HG02973 (cell line): ENCODE results near the gene FARS2.

Experiments
- ATAC-seq: cut with Tn5 transposase; IDR thresholded peaks from one replicate; pipeline ENCODE4 v1.9.1; 2021; ENCODE audit warnings: moderate library complexity; ENCODE audit not compliant: unreplicated experiment

The FARS2 gene

GRCh38 chr6:5461365-5461764 is 200.1 kb downstream of the FARS2 start:
- ATAC-seq = no peak

- ATAC-seq = no peak
These were observed 201.5 kb downstream of the FARS2 start for GRCh38 chr6:5462856-5463255.

- no peak for ATAC-seq
These were observed 202.4 kb downstream of the FARS2 start for GRCh38 chr6:5463690-5464089.

- ATAC-seq = no peak
These were observed 203.0 kb downstream of the FARS2 start for GRCh38 chr6:5464099-5464885.

GRCh38 chr6:5466281-5467136 is 205.2 kb downstream of the FARS2 start:
- ATAC-seq = no peak

GRCh38 chr6:5468586-5468985 is 207.3 kb downstream of the FARS2 start:
- ATAC-seq = no peak

- ATAC-seq = no peak
These were observed 208.0 kb downstream of the FARS2 start for GRCh38 chr6:5469101-5469846.

- no peak for ATAC-seq
These were observed 209.7 kb downstream of the FARS2 start for GRCh38 chr6:5471044-5471443.

- no peak for ATAC-seq
These were observed 210.5 kb downstream of the FARS2 start for GRCh38 chr6:5471637-5472398.

GRCh38 chr6:5472571-5472970 is 211.3 kb downstream of the FARS2 start:
- no peak for ATAC-seq

- no peak for ATAC-seq
These were observed 214.5 kb downstream of the FARS2 start for GRCh38 chr6:5475779-5476178.

- ATAC-seq = no peak
These were observed 217.1 kb downstream of the FARS2 start for GRCh38 chr6:5478380-5478779.

GRCh38 chr6:5481033-5481432 is 219.7 kb downstream of the FARS2 start:
- no peak for ATAC-seq

- no peak for ATAC-seq
These were observed 220.4 kb downstream of the FARS2 start for GRCh38 chr6:5481750-5482149.

GRCh38 chr6:5482619-5483018 is 221.3 kb downstream of the FARS2 start:
- no peak for ATAC-seq

GRCh38 chr6:5484692-5485091 is 223.4 kb downstream of the FARS2 start:
- ATAC-seq = no peak

GRCh38 chr6:5486214-5486613 is 224.9 kb downstream of the FARS2 start:
- peak; percentile 92 for ATAC-seq

GRCh38 chr6:5490501-5491069 is 229.3 kb downstream of the FARS2 start:
- ATAC-seq = no peak

GRCh38 chr6:5492356-5492755 is 231.0 kb downstream of the FARS2 start:
- ATAC-seq = no peak

GRCh38 chr6:5493806-5494205 is 232.5 kb downstream of the FARS2 start:
- ATAC-seq = no peak
